Epithelial cell of esophagus (primary cell): ENCODE measurements around the gene ACER2.

Source experiments
- DNase-seq: peaks from one replicate; pipeline ENCODE4 v3.0.0; 2010; ENCODE audit warnings: low read depth
- H3K4me3 ChIP-seq: 2 replicates; pipeline ENCODE4 v1.5.1; 2011; ENCODE audit warnings: mild to moderate bottlenecking, low read length, control low read depth
- CTCF ChIP-seq: IDR thresholded peaks from 2 replicates; pipeline ENCODE4 v1.5.1; 2011; ENCODE audit warnings: low read depth, mild to moderate bottlenecking, low read length, control low read depth, inconsistent platforms; ENCODE audit not compliant: insufficient read depth; ENCODE audit errors: missing control alignments

Gene ACER2

GRCh38 chr9:19408693-19409400 is at the start of gene ACER2:
TSS of gene ACER2 (plus strand) at chr9:19409009. CDS start at chr9:19409085, 76 bp downstream.
- peak; percentile 94 for DNase-seq
- peak within 1 kb of the TSS; percentile 85 for H3K4me3 ChIP-seq
- TF ChIP-seq CTCF = no peak

GRCh38 chr9:19369107-19369506 is 39.7 kb upstream of the ACER2 start:
- DNase-seq = no peak
- no peak overlapping the region for H3K4me3 ChIP-seq
- TF ChIP-seq CTCF = no peak

- peak; percentile 21 for DNase-seq
- H3K4me3 ChIP-seq = no peak overlapping the region
- no peak for TF ChIP-seq CTCF
These were observed 36.9 kb upstream of the ACER2 start for GRCh38 chr9:19371942-19372341.

GRCh38 chr9:19372567-19372966 is 36.2 kb upstream of the ACER2 start:
- no peak for TF ChIP-seq CTCF
- H3K4me3 ChIP-seq = no peak overlapping the region
- DNase-seq = no peak

- DNase-seq = no peak
- no peak overlapping the region for H3K4me3 ChIP-seq
- TF ChIP-seq CTCF = no peak
These were observed 35.3 kb upstream of the ACER2 start for GRCh38 chr9:19373527-19373926.

- H3K4me3 ChIP-seq = no peak overlapping the region
- no peak for DNase-seq
- no peak for TF ChIP-seq CTCF
These were observed 33.3 kb upstream of the ACER2 start for GRCh38 chr9:19375538-19375937.

- no peak for DNase-seq
- no peak overlapping the region for H3K4me3 ChIP-seq
- TF ChIP-seq CTCF = no peak
These were observed 31.9 kb upstream of the ACER2 start for GRCh38 chr9:19376931-19377330.
